ENCODE measurements around the gene TBX4.

Gene TBX4

GRCh38 chr17:61478790-61479492 lies 26.7 kb downstream of the TBX4 start:
- TF ChIP-seq ISL1 (CRISPR knock-in tag; IDR thresholded peaks at IDR 0.05) (no peak), TCF4 (CRISPR knock-in tag; IDR thresholded peaks at IDR 0.05; ENCODE audit: borderline replicate concordance) (no peak), PATZ1 (CRISPR knock-in tag; IDR thresholded peaks at IDR 0.05; ENCODE audit: borderline replicate concordance) (no peak), ZFP30 (CRISPR knock-in tag; IDR thresholded peaks at IDR 0.05) (no peak), ESRRG (CRISPR knock-in tag; IDR thresholded peaks at IDR 0.05) (no peak), ZC3H10 (CRISPR knock-in tag; IDR thresholded peaks at IDR 0.05) (no peak)

GRCh38 chr17:61479493-61480413 lies 27.5 kb downstream of the TBX4 start:
- no peak for ATAC-seq
- TF ChIP-seq TCF4 (CRISPR knock-in tag; IDR thresholded peaks at IDR 0.05; ENCODE audit: borderline replicate concordance) = no peak
- TF ChIP-seq ZC3H10 (CRISPR knock-in tag; IDR thresholded peaks at IDR 0.05) = no peak
- TF ChIP-seq ESRRG (CRISPR knock-in tag; IDR thresholded peaks at IDR 0.05) = no peak
- no peak for TF ChIP-seq ZNF70 (CRISPR knock-in tag; IDR thresholded peaks at IDR 0.05)
- no peak for TF ChIP-seq ZFP30 (CRISPR knock-in tag; IDR thresholded peaks at IDR 0.05)
- TF ChIP-seq SNAI2 (CRISPR knock-in tag; IDR thresholded peaks at IDR 0.05) = no peak
- TF ChIP-seq BACH2 (CRISPR knock-in tag; IDR thresholded peaks at IDR 0.05; ENCODE audit: borderline replicate concordance) = no peak
- TF ChIP-seq ISL1 (CRISPR knock-in tag; IDR thresholded peaks at IDR 0.05) = no peak

More at GRCh38 chr17:61478790-61479492, 26.7 kb downstream of the TBX4 start:
- ATAC-seq = no peak

GRCh38 chr17:61480414-61480807 lies 28.2 kb downstream of the TBX4 start:
- TF ChIP-seq ZNF565 (CRISPR knock-in tag; conservative IDR thresholded peaks at IDR 0.05; ENCODE audit: low read depth) = no peak
- ATAC-seq = no peak

GRCh38 chr17:61481421-61481820 lies 29.2 kb downstream of the TBX4 start:
- no peak for TF ChIP-seq TOX (CRISPR knock-in tag; IDR thresholded peaks at IDR 0.05; ENCODE audit: borderline replicate concordance)
- no peak for TF ChIP-seq POU6F1 (CRISPR knock-in tag; IDR thresholded peaks at IDR 0.05; ENCODE audit: borderline replicate concordance, low read depth)

GRCh38 chr17:61482467-61482866 lies 30.2 kb downstream of the TBX4 start:
- ATAC-seq = no peak
- TF ChIP-seq ISL1 (CRISPR knock-in tag; IDR thresholded peaks at IDR 0.05) (no peak), ZNF8 (CRISPR knock-in tag; IDR thresholded peaks at IDR 0.05) (no peak), ZC3H10 (CRISPR knock-in tag; IDR thresholded peaks at IDR 0.05) (no peak), TSHZ2 (CRISPR knock-in tag; IDR thresholded peaks at IDR 0.05) (no peak), ESRRG (CRISPR knock-in tag; IDR thresholded peaks at IDR 0.05) (no peak), POU6F1 (CRISPR knock-in tag; IDR thresholded peaks at IDR 0.05; ENCODE audit: borderline replicate concordance, low read depth) (no peak), ARNTL (CRISPR knock-in tag; IDR thresholded peaks at IDR 0.05; ENCODE audit: borderline replicate concordance, low read depth) (no peak), ZFP30 (CRISPR knock-in tag; IDR thresholded peaks at IDR 0.05) (no peak), CREB5 (CRISPR knock-in tag; IDR thresholded peaks at IDR 0.05; ENCODE audit: low read depth) (no peak), ZNF565 (CRISPR knock-in tag; conservative IDR thresholded peaks at IDR 0.05; ENCODE audit: low read depth) (no peak), TOX (CRISPR knock-in tag; IDR thresholded peaks at IDR 0.05; ENCODE audit: borderline replicate concordance) (no peak), SNAI2 (CRISPR knock-in tag; IDR thresholded peaks at IDR 0.05) (no peak), PATZ1 (CRISPR knock-in tag; IDR thresholded peaks at IDR 0.05; ENCODE audit: borderline replicate concordance) (no peak), TCF4 (CRISPR knock-in tag; IDR thresholded peaks at IDR 0.05; ENCODE audit: borderline replicate concordance) (no peak)

More at GRCh38 chr17:61481421-61481820, 29.2 kb downstream of the TBX4 start:
- no peak for ATAC-seq
